Skin of body (tissue), 2 donors: ENCODE data around the gene FAM167B. TPM values are rescaled to one million over a fixed set of nuclear protein-coding genes. Genes with fewer than 3 reads are reported as not detected.

Experiments
- DNase-seq: peaks from one replicate; lab custom pipeline; 2025; lab: John Stamatoyannopoulos, UW
- total RNA-seq: library from RNA; depleted of rRNA; stranded (reverse); fragments of >200 nt; gene quantifications from one replicate; pipeline ENCODE4 v1.2.3, GENCODE V29; 2014

The FAM167B gene
- total RNA-seq, 1 donor from 2014 or later = 1.3 TPM

GRCh38 chr1:32223683-32224082 is 23.3 kb upstream of the FAM167B start:
- no peak for DNase-seq

- DNase-seq = no peak
These were observed 22.7 kb upstream of the FAM167B start for GRCh38 chr1:32224285-32224684.

GRCh38 chr1:32228771-32229170 is 18.3 kb upstream of the FAM167B start:
- no peak for DNase-seq

- DNase-seq = no peak
These were observed 15.1 kb upstream of the FAM167B start for GRCh38 chr1:32231843-32232432.

- DNase-seq = no peak
These were observed 14.3 kb upstream of the FAM167B start for GRCh38 chr1:32232558-32233304.

- no peak for DNase-seq
These were observed 12.2 kb upstream of the FAM167B start for GRCh38 chr1:32234792-32235191.

GRCh38 chr1:32239337-32239736 is 7.7 kb upstream of the FAM167B start:
- DNase-seq = no peak

DNA sequence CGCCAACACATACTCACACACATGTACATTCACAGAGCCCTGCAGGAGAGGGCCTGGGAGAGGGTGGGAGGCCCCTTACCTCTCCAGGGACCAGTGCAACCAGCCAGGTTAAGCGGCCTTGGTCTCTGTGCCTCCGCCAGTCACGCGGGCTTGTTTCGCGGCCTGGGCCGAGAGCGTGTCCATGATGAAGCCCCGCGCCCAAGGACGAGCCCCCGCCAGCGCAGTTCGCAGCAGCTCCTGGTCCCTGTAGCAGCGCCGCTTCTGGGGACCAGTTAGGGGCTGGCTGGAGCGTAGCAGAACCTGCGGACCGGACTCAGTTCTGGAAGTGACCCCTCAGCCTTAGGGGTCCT is 7.3 kb upstream of the FAM167B start:
- DNase-seq = no peak

- peak; percentile 20 for DNase-seq
These were observed 6.7 kb upstream of the FAM167B start for GRCh38 chr1:32240140-32240951.

- DNase-seq = no peak
These were observed 5.8 kb upstream of the FAM167B start for GRCh38 chr1:32241001-32241763.

- DNase-seq = no peak
These were observed 4.6 kb upstream of the FAM167B start for GRCh38 chr1:32242341-32242851.

DNA sequence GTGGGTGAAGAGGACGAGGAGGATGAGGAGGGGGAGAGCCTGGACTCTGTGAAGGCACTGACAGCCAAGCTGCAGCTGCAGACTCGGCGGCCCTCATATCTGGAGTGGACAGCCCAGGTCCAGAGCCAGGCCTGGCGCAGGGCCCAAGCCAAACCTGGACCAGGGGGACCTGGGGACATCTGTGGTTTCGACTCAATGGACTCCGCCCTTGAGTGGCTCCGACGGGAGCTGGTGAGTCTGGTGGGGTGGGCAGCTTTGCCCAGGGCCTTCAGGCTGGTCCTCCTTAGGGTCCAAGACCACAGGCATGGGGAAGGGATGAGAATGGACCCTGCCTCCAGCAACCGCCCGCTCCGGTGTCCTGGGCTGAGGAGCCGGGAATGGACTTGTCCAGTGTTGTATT is 430 bp downstream of the FAM167B start:
- DNase-seq = no peak

- no peak for DNase-seq
These were observed 1.2 kb downstream of the FAM167B start for GRCh38 chr1:32247983-32248889.

DNA sequence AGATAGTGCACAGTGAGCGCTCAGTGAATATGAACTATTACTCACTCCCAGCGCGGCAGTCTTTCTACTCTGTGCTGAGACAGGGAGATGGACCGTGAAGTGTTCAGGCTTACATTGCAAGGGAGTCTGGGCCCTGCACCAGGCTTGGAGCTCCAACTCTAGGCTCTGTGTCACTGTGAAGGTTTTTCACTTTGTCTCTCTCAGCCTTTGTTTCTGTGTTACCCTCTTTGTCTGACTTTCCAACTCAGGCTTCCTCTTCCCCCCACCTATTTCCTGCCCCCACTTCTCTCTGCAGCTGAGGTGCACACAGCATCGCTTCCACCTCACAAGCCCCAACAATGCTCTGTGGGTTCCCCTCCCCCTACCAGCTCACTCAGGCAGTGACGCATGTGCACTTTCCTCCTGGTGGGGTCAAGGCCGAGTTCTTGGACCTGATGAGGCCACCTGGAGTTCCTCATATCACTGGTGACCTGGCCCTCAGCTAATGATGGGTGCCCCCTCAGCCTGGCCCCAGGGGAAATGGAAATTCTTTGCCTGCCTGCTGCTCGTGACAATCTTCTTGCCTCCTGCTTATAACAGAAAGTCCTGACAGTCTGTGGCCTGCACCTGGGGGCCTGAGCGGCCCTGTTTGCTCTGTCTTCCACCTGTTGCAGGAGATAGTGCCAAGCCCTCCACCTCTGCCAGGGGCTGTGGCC is 3.0 kb downstream of the FAM167B start:
- no peak for DNase-seq

DNA sequence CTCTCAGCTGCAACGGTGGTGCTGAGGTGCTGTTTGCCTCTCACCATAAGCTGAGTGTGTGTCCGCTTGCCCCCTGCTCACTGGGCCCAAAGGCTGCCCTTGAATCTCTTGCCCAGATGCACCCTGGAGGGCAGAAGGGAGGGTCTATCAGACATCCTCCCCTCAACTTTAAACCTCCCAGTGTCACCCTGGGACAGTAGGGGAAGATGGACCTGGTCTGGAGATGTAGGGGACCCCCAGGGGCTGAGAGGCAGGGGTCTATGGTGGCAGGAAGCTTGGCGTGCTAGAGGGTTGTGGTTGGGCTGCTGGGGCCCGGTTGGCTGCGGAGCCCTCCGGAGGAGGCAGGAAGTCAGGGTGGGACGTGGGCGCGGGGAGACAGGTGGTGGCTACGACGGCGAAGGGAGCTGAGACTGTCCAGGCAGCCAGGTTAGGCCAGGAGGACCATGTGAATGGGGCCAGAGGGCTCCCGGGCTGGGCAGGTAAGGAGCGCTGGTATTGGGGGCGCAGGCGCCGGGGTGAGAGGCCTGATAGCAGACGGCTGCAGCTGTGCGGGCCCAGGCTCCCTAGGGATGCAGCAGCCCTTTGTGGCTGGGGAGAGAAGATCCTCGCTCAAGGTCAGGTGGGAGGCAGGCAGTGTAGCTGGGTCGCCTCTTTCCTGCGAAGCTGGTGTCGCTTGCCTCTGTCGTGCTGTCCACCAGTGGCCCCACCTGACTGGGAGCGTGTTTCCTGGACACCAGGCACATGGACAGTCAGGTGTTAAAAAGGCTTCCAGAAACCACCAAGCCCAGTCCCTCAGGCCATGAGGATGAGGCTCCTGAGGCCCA is 4.1 kb downstream of the FAM167B start, which contains the start of gene LCK:
Gene LCK, plus strand, starts transcription at position 373 of the 824 bp plus-strand sequence. CDS start 23,065 bp downstream, outside the sequence.
- no peak for DNase-seq

DNA sequence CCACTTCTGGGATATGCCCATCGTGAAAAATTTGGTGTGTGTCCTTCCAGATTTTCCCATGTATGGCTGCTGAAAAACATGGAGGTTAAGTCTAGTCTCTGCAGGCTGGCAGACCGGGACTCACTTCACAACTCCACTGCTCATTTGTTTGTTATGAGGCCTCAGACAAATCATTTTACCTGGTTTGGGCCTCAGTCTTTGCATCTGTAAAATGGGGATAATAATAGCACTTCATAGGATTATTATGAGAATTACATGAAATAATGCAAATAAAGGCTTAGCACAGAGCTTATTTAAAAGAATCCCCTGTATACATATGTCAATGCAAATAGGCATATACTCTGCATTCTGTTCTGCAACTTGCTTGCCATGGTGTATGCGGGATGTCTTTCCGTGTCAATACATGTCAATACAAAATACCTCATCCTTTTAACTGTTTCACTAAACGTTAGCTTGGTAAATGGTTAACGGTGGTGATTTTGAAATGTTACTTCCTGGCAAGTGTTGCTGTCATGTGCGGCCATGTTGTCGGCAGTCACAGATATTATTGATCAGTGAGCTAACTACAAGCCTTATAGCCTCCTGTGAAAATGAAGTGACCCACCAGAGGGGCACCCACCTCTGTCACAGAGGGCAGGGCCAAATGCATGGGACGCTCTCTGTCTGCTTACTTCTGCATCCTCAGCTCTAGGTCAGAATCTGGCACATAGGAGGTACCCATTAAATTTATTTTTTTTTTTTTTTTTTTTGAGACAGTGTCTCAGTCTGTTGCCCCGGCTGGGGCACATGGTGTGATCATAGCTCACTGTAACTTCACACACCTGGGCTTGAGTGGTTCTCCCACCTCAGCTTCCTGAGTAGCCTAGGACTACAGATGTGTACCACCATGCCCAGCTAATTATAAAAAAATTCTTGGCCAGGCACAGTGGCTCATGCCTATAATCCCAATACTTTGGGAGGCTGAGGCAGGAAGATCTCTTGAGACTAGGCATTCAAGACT is 8.3 kb downstream of the FAM167B start:
- DNase-seq = no peak

- DNase-seq = no peak
These were observed 9.6 kb downstream of the FAM167B start for GRCh38 chr1:32256473-32257226.
